ES-I3 (cell line): ENCODE measurements around the gene PRIM2.
"Not testable (repeated sequence)": the region's sequence is repeated elsewhere in the genome, so short reads cannot be mapped to it uniquely, and the experiment has no call there.

Experiments used
- H3K36me3 ChIP-seq: 2 replicates; pipeline ENCODE4 v1.6.1; 2013; ENCODE audit warnings: mild to moderate bottlenecking, low read length, control low read depth, moderate library complexity; ENCODE audit not compliant: insufficient read depth
- H3K4me1 ChIP-seq: 2 replicates; pipeline ENCODE4 v1.6.1; 2013; ENCODE audit warnings: mild to moderate bottlenecking, control low read depth, low read length; ENCODE audit not compliant: insufficient read depth
- H3K9ac ChIP-seq: 2 replicates; pipeline ENCODE4 v1.6.1; 2013; ENCODE audit warnings: low read depth, mild to moderate bottlenecking, low read length, moderate library complexity
- H3K9me3 ChIP-seq: 2 replicates; pipeline ENCODE4 v1.6.1; 2013; ENCODE audit warnings: mild to moderate bottlenecking, low read length, moderate library complexity; ENCODE audit not compliant: control insufficient read depth, insufficient read depth

PRIM2 gene

DNA sequence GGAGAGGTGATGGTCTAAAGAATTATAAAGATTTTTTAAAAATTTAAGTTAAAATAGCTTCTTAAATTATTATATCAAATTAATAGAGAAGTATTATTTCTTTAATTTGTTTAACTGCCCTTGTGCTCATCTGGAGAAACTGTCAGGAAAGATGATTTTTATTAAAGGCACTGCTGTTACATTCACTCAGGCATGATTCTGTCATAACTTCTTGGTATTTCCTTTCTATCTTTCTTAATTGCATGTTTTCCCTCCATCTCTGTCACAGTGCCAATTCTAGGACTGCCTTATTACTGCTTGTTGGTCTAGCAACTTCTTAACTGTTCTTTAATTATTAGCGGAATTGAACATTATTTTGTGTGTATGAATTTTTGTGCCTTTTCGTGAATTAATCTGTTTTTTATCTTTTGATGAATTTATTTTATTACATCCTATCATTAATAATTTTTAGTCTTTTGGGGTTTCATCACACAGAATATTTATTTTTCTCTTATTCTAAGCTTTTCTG, 47.7 kb downstream of the PRIM2 start:
- H3K9me3 ChIP-seq, H3K36me3 ChIP-seq, H3K9ac ChIP-seq, H3K4me1 ChIP-seq: not testable (repeated sequence)

DNA sequence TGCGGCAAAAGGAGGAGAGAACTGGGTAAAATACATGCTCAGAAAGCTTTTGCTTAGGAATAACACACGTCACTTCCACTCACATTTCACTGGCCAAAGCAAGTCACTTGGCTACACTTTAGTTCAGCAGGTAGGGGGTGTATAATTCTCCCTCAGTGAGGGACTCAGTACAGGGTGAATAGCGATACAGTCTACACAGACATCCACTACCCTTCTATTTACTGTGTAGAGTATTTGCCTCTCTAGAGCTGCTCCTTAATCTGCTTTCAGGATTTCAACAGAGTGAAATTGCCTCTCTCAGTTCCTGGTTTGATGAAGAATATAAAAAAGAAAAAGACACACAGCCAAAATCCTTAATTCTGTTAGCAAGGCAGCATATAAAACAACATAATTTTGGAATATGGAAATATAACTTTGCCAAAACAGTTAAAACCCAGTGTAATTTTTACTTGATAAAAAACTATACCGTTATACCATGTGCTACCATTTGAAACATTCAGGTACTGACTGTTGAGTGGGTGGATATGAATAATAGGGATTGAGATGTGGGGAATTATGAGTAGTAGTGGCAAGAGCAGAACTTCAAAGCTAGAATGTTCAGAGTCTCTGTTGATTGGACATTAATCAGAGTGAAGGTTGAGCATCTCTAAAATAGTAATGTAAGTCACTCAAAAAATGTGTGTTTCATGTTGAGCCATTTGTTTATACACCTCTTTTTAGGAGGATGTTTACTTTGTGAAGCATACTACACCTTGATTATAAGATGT, 51.7 kb downstream of the PRIM2 start:
- not testable (repeated sequence) for H3K4me1 ChIP-seq, H3K36me3 ChIP-seq, H3K9ac ChIP-seq, H3K9me3 ChIP-seq

- not testable (repeated sequence) for H3K9me3 ChIP-seq, H3K36me3 ChIP-seq, H3K4me1 ChIP-seq, H3K9ac ChIP-seq
These were observed 54.3 kb downstream of the PRIM2 start for GRCh38 chr6:57371779-57372178.

DNA sequence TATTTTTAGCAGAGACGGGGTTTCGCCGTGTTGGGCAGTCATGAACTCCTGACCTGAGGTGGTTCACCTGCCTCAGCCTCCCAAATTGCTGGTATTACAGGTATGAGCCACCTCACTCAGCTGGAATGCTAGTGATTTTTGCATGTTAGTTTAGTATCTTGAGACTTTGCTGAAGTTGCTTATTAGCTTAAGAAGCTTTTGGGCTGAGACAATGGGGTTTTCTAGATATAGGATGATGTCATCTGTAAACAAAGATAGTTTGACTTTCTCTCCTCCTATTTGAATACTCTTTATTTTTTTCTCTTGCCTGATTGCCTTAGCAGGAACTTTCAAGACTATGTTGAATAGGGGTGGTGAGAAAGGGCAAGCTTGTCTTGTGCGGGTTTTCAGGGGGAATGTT, 57.3 kb downstream of the PRIM2 start:
- H3K4me1 ChIP-seq, H3K36me3 ChIP-seq, H3K9ac ChIP-seq, H3K9me3 ChIP-seq: not testable (repeated sequence)

DNA sequence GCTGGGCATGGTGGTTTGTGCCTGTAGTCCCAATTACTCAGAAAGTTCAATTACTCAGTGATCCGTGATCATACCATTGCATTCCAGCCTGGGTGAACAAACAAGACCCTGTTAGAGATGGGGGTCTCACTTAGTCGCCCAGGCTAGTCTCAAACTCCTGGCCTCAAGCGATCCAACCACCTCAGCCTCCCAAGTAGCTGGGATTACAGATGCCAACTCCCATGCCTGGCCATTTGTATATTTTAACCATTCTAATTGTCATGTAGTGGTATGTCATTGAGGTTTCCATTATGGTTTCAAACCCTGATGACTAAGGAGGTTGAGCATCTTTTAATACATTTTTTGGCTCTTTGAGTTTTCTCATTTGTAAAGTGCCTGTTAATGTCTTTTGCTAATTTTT, 58.7 kb downstream of the PRIM2 start:
- not testable (repeated sequence) for H3K4me1 ChIP-seq, H3K9ac ChIP-seq, H3K9me3 ChIP-seq, H3K36me3 ChIP-seq

DNA sequence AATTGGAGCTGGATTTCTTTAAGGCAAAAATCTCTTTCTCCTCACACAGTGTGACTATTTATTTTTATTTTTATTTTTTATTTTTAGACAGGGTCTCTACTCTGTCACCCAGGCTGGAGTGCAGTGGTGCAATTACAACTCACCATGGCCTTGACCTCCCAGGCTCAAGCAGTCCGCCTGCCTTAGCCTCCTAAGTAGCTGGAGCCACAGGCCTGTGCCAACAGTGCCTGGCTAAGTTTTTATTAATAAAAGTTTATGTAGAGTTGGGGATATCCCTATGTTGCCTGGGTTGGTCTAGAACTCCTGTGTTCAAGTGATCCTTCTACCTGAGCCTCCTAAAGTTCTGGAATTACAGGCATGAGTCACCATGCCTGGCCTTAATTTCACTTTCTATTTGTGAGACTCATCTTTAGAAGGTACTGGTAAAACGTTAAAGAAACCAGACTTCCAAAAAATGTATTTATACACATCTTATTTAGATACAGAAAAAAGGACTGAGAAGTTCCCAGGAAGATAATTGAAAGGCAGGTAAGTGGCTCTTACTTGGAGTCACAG, 71.7 kb downstream of the PRIM2 start:
- not testable (repeated sequence) for H3K9me3 ChIP-seq, H3K9ac ChIP-seq, H3K4me1 ChIP-seq, H3K36me3 ChIP-seq

- not testable (repeated sequence) for H3K9me3 ChIP-seq, H3K36me3 ChIP-seq, H3K4me1 ChIP-seq, H3K9ac ChIP-seq
These were observed 73.4 kb downstream of the PRIM2 start for GRCh38 chr6:57390818-57391217.

GRCh38 chr6:57392047-57392446, 74.6 kb downstream of the PRIM2 start:
- not testable (repeated sequence) for H3K9me3 ChIP-seq, H3K36me3 ChIP-seq, H3K9ac ChIP-seq, H3K4me1 ChIP-seq

DNA sequence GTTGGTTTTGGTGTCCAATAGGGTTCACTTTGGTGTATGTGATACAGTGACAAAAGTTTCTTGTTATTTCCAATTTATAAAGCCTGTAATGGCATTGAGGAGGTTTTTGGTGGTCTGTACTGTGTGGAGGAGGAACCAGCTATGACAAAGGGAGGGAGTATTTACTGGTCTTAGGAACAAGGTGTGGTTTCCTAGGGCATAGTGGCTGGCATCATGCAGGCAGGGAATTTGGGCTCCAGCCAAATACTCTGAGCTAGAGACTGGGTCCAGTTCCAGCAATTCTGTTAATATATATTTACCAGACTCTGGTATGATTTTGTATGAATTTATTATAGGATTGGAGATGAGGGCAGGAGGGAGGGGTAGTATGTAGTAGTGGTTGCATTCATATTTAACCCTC, 101.9 kb downstream of the PRIM2 start:
- not testable (repeated sequence) for H3K9ac ChIP-seq, H3K9me3 ChIP-seq, H3K36me3 ChIP-seq

DNA sequence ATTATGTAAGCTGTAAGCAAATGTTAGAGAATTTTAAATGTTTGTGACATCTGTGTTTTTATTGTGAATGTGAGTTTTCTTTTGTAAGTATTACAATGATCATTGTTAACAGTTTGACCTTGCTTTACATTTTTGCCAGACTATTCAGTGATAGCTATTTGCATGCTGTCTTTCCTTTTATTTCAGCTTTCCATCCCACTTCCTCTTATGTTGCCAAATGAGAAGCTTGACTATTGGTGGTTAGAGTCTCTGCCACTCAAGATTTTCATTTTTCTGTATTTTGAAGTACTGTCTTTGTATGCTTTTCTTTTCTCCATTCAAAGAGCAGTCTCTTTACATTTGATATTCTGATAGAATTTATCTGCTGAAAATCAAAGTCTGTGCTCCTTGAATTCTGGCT, 104.1 kb downstream of the PRIM2 start:
- Histone ChIP-seq H3K9me3 (no peaks in the 10 kb centered on the region), H3K9ac (no peak overlapping the region), H3K36me3 (no peaks in the 10 kb centered on the region), H3K4me1 (peaks cover 32% of the 10 kb centered on the region)

More for the DNA sequence above, 101.9 kb downstream of the PRIM2 start:
- H3K4me1 ChIP-seq, result peaks cover 31% of the 10 kb centered on the region

DNA sequence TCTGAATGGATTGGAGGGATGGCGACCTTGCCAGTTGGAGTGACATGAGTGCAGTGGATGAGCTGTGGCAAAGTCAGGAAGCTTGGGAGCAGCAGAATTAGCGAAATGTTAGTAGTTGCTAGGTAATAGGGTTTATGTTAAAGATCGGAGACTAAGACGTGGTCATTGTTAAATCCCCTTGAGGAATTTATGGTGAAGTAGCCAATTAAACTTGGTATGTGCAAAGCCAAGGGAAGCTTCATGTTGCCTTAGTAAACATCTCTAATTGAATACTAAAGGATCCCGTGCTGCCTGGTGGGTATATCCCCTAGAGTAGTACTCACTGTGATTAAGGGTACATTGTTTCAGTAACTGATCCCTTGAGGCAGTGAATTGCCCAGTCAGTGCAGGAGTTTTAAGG, 106.0 kb downstream of the PRIM2 start:
- H3K9me3 ChIP-seq, result no peaks in the 10 kb centered on the region
- no peak overlapping the region for H3K9ac ChIP-seq
- H3K4me1 ChIP-seq, result peaks cover 32% of the 10 kb centered on the region
- no peaks in the 10 kb centered on the region for H3K36me3 ChIP-seq

DNA sequence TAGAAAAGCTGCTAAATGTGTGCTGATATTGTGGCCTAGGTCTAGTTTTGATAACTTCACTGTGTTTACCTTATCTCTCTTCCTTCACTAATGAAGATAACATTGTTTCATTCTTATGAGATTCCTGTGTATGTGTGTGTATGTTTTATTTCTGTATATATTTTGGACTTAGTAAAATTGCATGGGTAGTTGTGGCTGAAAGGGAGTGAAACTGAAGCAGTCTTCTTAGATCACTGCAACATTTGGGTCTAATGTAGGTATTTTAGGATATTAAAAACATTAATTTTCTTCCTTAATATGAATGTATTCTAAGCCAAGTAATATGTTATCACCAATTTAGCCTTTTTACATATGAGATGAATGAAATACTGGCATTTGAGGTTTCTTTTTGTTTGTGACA, 114.3 kb downstream of the PRIM2 start:
- H3K9ac ChIP-seq, H3K36me3 ChIP-seq, H3K9me3 ChIP-seq: not testable (repeated sequence)
- peaks cover 20% of the 10 kb centered on the region; the same call in 1 of the 2 replicates for H3K4me1 ChIP-seq

GRCh38 chr6:57432157-57432556, 114.7 kb downstream of the PRIM2 start:
- Histone ChIP-seq H3K36me3 (no peaks in the 10 kb centered on the region; the same call in 1 of the 2 replicates), H3K4me1 (peaks cover 20% of the 10 kb centered on the region; the same call in 1 of the 2 replicates), H3K9me3 (no peaks in the 10 kb centered on the region), H3K9ac (no peak overlapping the region)

- peaks cover 20% of the 10 kb centered on the region; the same call in 1 of the 2 replicates for H3K4me1 ChIP-seq
- no peaks in the 10 kb centered on the region for H3K9me3 ChIP-seq
- no peaks in the 10 kb centered on the region; the same call in 1 of the 2 replicates for H3K36me3 ChIP-seq
- H3K9ac ChIP-seq, result no peak overlapping the region
These were observed 115.7 kb downstream of the PRIM2 start for GRCh38 chr6:57432919-57433684.

DNA sequence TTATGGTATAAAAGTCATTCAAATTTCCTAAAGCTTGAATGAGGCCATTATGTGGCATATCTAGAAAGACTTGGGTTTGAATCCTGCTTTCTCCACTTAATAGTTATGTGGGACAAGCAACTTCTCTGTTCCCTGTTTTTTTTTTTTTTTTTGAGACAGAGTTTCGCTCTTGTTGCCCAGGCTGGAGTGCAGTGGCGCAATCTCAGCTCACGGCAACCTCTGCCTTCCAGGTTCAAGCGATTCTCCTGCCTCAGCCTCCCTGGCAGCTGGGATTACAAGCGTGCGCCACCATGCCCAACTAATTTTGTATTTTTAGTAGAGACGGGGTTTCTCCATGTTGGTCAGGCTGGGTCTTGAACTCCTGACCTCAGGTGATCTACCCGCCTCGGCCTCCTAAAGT, 116.4 kb downstream of the PRIM2 start:
- peaks cover 20% of the 10 kb centered on the region; the same call in 1 of the 2 replicates for H3K4me1 ChIP-seq
- not testable (repeated sequence) for H3K36me3 ChIP-seq, H3K9ac ChIP-seq, H3K9me3 ChIP-seq
